GM12864 (cell line): ENCODE data around the gene THADA.

Source experiments
- DNase-seq: peaks from one replicate; pipeline ENCODE4 v3.0.0-alpha.2; 2011; ENCODE audit warnings: low read depth
- H3K4me3 ChIP-seq: 2 replicates; pipeline ENCODE4 v1.5.1; 2011; ENCODE audit warnings: mild to moderate bottlenecking, low read depth, low read length, control low read depth
- TF ChIP-seq, protein P1 (sequence below): IDR thresholded peaks from 2 replicates; pipeline ENCODE4 v1.5.1; 2011; ENCODE audit warnings: low read depth, mild to moderate bottlenecking, moderate library complexity, low read length, control low read depth, inconsistent platforms; ENCODE audit errors: missing control alignments

Gene THADA

DNA sequence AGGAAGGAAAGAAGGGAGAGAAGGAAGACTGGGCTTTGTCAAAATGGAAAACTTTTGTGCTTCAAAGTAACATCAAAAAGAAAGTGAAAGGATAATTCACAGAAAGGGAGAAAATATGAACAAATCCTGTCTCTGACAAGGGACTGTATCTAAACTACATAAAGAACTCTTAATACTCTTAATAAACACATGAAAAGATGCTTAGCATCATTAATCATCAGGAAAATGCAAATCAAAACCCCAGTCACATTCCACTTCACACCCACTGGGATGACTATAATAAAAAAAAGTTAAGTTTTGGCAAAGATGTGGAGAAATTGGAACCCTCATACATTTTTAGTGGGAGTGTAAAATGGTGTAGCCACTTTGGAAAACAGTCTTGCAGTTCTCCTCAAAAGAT lies 357.7 kb downstream of the THADA start:
- TF ChIP-seq, protein P1, sequence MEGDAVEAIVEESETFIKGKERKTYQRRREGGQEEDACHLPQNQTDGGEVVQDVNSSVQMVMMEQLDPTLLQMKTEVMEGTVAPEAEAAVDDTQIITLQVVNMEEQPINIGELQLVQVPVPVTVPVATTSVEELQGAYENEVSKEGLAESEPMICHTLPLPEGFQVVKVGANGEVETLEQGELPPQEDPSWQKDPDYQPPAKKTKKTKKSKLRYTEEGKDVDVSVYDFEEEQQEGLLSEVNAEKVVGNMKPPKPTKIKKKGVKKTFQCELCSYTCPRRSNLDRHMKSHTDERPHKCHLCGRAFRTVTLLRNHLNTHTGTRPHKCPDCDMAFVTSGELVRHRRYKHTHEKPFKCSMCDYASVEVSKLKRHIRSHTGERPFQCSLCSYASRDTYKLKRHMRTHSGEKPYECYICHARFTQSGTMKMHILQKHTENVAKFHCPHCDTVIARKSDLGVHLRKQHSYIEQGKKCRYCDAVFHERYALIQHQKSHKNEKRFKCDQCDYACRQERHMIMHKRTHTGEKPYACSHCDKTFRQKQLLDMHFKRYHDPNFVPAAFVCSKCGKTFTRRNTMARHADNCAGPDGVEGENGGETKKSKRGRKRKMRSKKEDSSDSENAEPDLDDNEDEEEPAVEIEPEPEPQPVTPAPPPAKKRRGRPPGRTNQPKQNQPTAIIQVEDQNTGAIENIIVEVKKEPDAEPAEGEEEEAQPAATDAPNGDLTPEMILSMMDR, result no peak
- DNase-seq, result no peak
- H3K4me3 ChIP-seq, result no peak overlapping the region

DNA sequence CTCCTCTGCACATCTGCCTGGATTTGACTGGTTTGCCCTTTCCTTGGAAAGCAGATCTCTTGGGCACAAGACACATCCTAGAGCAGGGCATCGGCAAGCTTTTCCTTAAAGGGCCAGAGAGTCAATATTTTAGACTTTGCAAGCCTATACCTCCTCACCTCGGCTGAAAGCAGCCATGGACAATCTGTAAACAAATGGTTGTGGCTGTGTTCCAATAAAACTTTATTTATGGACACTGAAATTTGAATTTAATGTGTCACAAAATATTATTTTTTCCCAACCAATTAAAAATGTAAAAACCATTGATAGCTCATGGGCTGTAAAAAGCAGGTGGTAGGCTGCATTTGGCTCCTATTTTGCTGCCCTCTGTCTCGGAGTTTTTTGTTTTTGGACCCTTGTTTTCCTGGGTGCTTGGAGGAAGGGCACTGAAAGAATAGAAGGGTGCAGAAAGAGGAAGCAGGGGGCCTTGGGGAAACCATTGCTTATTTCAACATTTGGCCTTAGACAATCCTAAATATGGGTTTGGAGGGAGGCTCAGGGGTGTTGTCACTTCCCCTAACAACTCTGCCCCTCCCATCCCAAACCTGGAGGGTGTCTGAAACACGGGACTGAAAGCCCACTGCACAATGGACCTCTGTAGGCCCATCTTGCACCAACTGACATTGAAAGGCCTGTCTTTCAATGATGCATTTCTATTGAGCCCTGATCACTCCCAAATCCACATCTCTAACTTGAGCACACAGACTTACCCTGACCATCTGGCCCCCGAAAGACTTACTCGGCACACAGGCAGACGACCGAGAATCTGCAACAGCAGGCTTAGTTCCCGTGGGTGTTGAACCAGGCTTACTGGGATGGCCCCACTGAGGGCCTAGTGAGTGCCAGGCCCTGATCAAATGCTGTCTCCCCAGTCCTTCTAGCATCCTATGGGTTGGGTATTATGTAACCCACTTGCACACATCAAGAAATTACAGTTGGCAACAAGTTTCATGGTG lies 362.3 kb downstream of the THADA start:
- no peak overlapping the region for H3K4me3 ChIP-seq
- TF ChIP-seq, protein P1, result no peak
- no peak for DNase-seq

DNA sequence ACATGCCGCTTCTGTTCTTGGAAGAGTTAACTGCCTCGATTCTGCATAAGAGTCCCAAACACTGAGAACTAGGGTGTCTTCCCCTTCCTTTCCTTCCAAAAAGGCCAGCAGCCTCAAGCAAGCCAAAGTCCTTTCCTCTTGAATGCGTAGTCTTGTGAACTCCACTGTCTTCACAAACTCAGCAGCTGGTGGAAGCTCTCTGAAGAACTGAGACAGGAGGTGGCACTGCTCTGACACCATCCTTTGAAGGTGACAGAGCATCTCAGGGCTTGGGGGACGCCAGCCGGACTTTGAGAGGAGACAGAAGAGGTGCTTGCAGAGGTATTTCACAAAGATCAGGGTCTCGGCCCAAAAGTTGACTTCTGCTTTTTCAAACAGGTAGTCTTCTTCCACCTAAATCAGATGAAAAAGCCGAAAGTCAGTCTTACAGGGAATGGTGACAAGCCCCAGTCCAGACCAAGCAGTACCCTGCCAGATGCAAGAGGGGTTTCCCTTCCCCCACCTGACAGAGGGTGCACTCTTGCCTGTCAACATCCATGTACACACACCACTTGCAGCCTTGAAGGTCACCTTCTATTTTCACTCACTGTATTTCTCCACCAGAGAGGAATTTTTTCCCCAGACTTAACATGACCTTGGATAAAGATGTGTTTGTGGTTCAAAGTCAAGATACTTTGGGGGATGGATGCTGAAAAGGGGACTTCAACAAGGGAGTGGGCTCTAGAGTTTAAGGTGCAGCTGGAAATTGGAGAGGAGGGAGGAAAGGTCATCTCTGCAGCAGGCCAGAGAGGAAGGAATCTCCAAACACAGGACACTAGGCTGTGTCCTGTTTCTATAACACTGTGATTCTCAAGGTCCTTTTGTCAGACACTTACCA lies 364.6 kb downstream of the THADA start:
- TF ChIP-seq, protein P1, result no peak
- no peak for DNase-seq
- H3K4me3 ChIP-seq, result no peak overlapping the region

DNA sequence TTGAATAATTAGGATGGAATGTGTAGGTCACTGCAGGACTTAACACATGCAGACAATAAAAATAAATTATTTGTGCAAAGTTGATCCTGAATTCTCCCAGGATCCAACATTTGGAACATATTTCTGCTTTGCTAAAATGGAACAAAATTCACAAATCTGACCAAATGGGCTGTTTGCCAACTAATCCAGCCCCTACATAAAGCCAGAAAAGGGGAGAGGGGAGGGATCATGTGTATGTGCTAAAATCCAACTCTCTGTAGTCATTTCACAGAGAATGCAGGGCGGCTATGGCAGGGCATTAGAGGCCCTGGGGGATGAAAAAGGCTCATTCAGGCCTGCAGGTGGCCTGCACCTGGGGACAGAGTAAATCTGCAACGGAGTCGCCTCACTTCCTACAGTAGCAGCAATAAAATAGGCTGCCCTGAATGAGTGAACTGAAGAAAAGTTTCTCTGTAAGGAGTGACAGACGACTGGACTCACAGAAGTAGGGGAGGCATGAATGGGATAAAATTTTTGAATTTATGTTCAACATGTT lies 365.4 kb downstream of the THADA start:
- H3K4me3 ChIP-seq, result no peak overlapping the region
- TF ChIP-seq, protein P1, result no peak
- no peak for DNase-seq

DNA sequence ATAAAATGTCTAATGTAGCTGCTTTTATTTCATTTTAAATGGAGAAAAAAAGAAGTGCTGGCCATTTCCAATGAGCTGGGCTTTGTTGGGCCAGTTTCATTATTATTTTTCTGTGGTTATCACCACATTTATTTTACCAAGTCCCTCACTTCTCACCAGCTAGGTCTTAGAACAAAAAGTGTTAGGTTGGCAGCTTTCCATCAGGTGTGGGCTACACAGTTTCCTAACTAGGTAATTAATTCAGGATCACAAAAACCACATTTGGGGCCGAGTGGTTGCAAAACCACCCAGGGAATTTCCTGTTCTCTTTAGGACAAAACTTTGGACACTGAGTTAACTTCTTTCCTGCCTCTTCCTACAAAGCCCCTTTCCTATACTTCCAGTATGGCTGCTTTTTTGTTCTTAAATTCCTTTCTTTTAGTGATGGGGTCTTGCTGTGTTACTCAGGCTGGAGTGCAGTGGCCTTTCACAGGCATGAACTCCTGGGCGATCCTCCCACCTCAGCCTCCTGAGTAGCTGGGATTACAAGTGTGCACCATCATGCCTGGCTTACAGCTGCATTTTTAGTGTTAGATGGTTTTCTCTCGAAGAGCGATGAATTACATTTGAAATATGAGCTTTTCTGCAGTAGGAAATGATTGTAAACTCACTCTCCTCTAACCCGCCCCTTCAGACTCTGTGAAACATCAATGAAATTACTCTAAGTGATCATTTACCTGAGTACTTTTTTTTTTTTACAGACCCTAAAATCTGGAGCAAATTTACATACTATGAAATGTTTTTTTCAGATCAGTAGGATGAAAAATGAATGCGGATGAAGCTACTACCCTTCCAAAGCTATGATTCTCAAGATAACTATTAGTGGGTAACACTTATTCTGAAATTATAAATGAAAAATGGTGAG lies 366.8 kb downstream of the THADA start:
- DNase-seq, result no peak
- no peak overlapping the region for H3K4me3 ChIP-seq

More for the DNA sequence above, 366.8 kb downstream of the THADA start:
- TF ChIP-seq, protein P1, result no peak
